ENCODE data around the gene GALNTL6.
"Not testable (repeated sequence)": the region's sequence is repeated elsewhere in the genome, so short reads cannot be mapped to it uniquely, and the experiment has no call there.

GALNTL6 gene

GRCh38 chr4:172962564-172963353, 1149.6 kb downstream of the GALNTL6 start:
- no peak for DNase-seq

DNA sequence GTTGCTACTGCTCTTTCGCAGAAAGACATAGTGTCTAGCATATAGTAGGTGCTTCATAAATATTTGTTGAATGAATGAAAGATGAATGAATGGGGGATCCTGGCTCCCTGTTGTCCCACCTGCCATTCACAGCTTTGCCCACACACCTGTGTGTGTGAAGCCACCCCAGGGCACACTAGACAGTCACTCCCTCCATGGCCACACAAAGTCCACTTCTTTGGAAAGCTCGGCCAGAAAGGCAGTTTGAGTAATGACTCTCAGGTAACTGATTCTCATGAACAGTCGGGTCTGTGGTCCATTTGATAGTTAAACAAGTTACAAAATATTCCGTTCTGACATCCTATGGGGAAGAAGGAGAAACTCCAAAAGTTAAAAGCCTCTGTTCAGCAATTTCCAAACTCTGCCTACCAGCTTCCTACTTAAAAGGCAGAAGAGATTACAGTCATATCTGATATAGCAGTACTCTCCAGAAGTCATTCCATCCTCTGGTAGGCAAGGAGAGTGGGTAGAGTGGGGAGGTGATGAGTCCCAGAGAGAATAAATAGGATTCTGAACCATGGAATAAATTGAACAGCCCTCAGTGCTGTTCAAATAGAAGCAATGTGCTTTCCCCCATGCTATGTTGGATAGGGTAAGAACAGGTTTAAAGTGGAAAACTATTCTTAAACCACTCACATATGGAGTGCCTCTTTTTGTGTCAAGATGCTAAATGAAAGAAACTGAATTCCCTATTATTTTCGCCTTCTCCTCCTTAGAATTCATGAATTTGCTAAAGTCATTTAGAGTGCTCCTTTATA, 1150.5 kb downstream of the GALNTL6 start:
- DNase-seq: no peak

DNA sequence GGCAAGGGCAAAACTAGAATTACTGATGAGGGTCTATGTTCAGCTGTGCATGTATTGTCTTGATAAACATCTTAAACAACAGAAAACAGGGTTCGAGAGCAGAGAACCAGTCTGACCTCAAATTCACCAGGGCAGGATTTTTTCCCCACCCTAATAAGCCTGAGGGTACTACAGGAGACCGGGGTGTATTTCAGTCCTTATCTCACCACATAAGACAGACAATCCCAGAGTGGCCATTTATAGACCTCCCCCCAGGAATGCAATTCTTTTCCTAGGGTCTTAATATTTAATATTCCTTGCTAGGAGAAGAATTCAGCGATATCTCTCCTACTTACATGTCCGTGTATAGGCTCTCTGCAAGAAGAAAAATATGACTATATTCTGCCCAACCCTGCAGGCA, 1157.0 kb downstream of the GALNTL6 start:
- DNase-seq: not testable (repeated sequence)

GRCh38 chr4:172974586-172974985, 1161.4 kb downstream of the GALNTL6 start:
- DNase-seq: no peak

DNA sequence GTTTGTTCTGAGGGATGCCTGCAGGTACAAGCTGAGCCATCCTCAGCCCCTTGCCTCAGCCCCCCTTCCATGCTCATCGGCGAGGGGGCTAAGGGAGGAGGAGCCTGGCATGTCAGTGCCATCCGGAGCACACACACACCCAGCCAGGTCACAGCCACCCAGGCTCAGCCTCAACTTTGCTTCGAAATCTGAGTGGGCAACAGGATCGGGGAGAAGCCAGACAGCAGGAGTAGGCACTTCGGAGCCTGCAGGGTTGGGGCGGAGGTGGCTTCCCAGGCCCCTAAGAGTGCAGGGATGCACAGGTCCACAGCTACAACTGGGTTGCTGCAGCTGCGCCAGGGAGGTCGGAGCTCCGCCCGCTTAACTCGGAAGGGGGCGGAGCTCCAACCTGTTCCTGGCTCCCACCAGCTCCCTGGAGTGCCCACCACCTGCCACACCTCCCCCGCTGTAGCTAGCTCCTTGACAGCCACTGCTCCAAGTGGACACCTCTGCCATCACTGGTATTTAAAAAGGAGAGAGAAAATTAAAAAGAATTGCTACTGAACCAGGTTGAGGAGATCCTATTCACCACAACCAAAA, 1162.5 kb downstream of the GALNTL6 start:
- DNase-seq: no peak

- DNase-seq: not testable (repeated sequence)
These were observed 1164.4 kb downstream of the GALNTL6 start for GRCh38 chr4:172977491-172978041.

DNA sequence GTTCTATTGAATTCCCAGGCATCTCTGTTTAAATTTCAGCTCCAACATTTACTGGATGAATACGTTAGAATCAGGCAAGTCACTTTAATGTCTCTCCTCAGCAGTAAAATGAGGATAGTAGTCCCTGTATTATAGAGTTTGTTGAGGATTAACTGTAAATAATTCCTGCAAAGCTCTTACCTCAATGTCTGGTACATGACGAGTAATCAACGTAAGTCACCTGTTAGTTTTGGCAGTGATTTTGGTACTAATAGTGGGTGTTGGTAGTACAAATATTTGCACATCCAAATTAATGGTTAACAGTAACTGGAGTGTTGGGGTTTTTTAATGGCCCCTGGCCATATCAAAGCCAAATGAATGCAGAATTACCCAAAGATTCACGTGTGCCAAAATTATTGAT, 1165.6 kb downstream of the GALNTL6 start:
- no peak for DNase-seq

DNA sequence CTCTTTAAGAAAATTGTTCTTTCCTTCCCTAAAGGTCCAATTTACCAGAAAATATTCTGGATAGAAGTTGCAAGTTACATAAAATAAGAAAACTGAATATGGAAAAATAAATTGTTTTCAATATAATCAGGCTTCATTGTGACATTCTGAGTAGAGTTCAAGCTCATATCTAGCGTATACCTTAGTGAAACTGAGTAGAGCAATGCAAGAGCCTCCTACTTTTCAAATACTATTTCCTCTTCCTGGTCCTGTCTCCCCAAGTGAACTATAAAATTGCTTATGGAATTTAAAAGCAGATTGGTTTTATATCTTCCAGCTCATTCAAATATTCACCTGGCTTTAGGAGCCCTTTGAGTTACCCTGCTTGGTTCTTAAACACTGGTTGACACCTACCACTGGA, 1166.1 kb downstream of the GALNTL6 start:
- no peak for DNase-seq

GRCh38 chr4:172980219-172980618, 1167.0 kb downstream of the GALNTL6 start:
- no peak for DNase-seq

GRCh38 chr4:172982151-172982590, 1169.0 kb downstream of the GALNTL6 start:
- DNase-seq: no peak

DNA sequence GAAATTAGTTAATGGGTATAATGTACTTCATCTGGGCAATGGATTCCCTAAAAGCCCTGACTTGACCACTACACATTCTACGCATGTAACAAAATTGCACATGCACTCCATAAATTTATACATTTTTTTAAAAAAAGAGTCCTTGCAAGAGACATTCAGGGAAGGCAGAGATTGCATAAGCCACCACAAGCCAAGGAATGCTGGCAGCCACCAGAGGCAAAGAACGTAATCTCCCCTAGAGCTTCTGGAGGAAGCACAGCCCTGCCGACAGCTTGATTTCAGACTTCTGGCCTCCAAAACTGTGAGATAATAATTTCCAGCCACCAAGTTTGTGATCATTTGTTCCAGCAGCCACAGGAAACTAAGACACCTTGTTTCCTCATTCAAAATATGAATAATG, 1169.8 kb downstream of the GALNTL6 start:
- DNase-seq: no peak

DNA sequence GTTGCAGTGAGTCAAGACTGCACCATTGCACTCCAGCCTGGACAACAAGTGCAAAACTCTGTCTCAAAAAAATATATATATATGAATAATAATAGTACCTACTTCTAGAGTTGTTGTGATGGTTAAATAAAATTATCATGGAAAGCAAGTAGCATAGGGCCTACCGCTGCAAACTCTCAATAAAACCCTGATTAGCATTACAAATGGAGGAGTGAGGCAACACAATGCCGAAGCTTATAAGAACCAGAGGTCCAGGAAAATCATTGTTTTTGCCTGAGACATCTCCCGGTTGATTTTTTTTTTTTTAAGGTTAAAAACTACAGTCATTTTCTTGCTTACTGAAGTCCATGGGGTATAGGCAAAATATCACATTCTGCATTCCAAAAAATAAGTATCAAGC, 1170.4 kb downstream of the GALNTL6 start:
- no peak for DNase-seq

DNA sequence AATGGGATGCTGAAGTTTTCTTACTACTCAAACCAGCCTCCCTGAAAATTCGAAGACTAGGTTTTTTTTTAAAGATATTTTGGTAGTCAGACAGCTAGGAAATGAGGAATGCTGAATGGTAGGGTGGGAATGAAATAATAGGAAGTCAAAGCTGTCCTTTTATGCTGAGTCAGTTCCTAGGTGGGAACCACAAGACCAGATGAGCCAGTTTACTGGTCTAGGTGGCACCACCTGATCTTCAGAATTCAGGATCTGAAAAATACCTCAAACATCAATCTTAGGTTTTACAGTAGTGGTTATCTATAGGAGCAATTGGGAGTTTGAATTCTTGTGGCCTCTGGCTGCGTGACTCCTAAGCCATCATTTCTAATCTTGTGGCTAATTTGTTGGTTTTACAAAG, 1172.3 kb downstream of the GALNTL6 start:
- DNase-seq: no peak

GRCh38 chr4:172986114-172986513, 1172.9 kb downstream of the GALNTL6 start:
- DNase-seq: no peak

GRCh38 chr4:172989984-172990820, 1177.0 kb downstream of the GALNTL6 start:
- DNase-seq: no peak

DNA sequence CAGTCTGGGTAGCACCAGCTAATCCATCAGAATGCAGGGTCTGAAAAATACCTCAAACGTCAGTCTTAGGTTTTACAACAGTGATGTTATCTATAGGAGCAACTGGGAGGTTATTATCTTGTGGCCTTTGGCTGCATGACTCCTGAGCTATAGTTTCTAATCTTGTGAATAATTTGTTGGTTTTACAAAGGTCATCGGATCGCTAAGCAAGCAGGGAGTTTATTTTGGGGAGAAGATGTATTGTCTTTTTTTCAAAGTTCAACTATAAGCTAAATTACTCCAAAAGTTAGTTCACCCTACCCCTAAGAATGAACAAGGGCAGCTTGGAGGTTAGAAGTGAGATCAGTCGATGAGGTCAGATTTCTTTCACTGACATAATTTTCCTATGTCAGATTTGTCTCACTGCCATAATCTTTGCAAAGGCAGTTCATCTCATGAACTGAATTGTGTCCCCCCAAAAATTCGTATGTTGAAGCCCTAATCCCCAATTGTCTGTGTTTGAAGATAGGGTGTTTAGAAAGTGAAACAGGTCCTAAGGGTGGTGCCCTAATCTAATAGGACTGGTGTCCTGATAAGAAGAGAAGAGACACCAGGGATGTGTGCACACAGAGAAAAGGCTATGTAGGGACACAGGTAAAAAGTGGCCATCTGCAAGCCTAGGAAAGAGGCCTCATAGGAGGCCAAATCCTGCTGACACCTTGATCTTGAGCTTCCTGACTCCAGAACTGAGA, 1179.6 kb downstream of the GALNTL6 start:
- no peak for DNase-seq

GRCh38 chr4:172995161-172995560, 1182.0 kb downstream of the GALNTL6 start:
- no peak for DNase-seq

- no peak for DNase-seq
These were observed 1182.5 kb downstream of the GALNTL6 start for GRCh38 chr4:172995704-172996103.

DNA sequence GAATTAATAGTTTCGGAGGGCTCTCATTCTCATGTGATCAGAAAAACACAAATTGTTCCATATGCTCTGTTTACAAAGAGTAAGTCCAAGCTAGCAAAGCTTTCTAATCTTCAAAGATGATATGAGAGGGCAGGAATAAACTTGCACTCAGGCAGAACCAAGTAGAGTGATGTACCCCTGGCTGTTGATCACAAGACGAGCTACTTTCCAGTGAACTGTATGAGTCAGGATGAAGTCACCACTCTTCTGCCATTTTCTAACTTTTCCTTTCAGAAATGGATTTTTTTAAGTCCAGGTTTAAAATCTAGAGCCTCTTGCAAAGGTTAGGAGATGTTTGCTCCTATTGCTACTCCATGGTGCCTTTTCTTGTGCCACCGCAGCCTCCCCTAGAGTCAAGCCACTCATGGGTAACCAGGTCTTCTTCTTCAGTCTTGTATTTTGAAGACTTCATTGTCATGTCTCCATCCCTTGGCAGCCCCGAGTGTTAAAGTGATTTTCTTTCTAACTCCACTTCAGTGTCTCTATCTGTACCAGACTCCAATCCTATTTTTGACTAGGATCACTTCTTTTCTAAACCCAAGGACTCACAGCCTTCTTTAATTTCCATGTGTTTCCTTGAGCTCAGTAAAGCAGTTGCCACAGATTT, 1183.5 kb downstream of the GALNTL6 start:
- no peak for DNase-seq

GRCh38 chr4:172997217-172997609, 1184.0 kb downstream of the GALNTL6 start:
- DNase-seq: no peak

GRCh38 chr4:172997856-172998255, 1184.7 kb downstream of the GALNTL6 start:
- no peak for DNase-seq

Data from activated T-cell treated with anti-CD3 and anti-CD28 coated beads, Interleukin-2, amount 50 U/mL, for 48 hours (primary cell).